Stimulated activated CD4-positive, alpha-beta T cell treated with anti-CD3 and anti-CD28 coated beads, TNF-alpha, amount 100 ng/mL, for 48 hours (primary cell): ENCODE data around the gene C17orf107.
"Not testable (repeated sequence)": the region's sequence is repeated elsewhere in the genome, so short reads cannot be mapped to it uniquely, and the experiment has no call there.

ENCODE experiments used
- DNase-seq, 3 donors: peaks; one replicate each; pipeline ENCODE4 v3.0.0-alpha.2; 2020; ENCODE audit warnings: low read depth in 3 of 3

Gene C17orf107

GRCh38 chr17:4899341-4900230 lies at the start of gene C17orf107:
C17orf107 (plus strand) TSS chr17:4899536; CDS start chr17:4899763, 227 bp downstream.
- DNase-seq: peak; percentile 87 to 99 (median 94)

- no peak for DNase-seq
Measured at GRCh38 chr17:4850246-4850645, 49.1 kb upstream of the C17orf107 start.

GRCh38 chr17:4851084-4851483 lies 48.3 kb upstream of the C17orf107 start:
- DNase-seq: no peak

- no peak for DNase-seq
Measured at GRCh38 chr17:4852567-4853207, 46.6 kb upstream of the C17orf107 start.

- DNase-seq: no peak
Measured at GRCh38 chr17:4853208-4853671, 46.1 kb upstream of the C17orf107 start.

GRCh38 chr17:4854111-4854681 lies 45.1 kb upstream of the C17orf107 start:
- DNase-seq: no peak

- no peak for DNase-seq
Measured at GRCh38 chr17:4856271-4856936, 42.9 kb upstream of the C17orf107 start.

GRCh38 chr17:4856937-4857314 lies 42.4 kb upstream of the C17orf107 start:
- DNase-seq: no peak

GRCh38 chr17:4857347-4857746 lies 42.0 kb upstream of the C17orf107 start:
- DNase-seq: not testable (repeated sequence)

GRCh38 chr17:4858068-4858881 lies 41.1 kb upstream of the C17orf107 start:
- DNase-seq: no peak

- DNase-seq: no peak
Measured at GRCh38 chr17:4858882-4859260, 40.5 kb upstream of the C17orf107 start.

- DNase-seq: no peak
Measured at GRCh38 chr17:4859816-4860625, 39.3 kb upstream of the C17orf107 start.

- DNase-seq: no peak
Measured at GRCh38 chr17:4860651-4861050, 38.7 kb upstream of the C17orf107 start.

GRCh38 chr17:4861052-4861451 lies 38.3 kb upstream of the C17orf107 start:
- DNase-seq: no peak

- DNase-seq: no peak
Measured at GRCh38 chr17:4862720-4863119, 36.6 kb upstream of the C17orf107 start.

GRCh38 chr17:4863321-4863720 lies 36.0 kb upstream of the C17orf107 start:
- no peak for DNase-seq

- not testable (repeated sequence) for DNase-seq
Measured at GRCh38 chr17:4867535-4867934, 31.8 kb upstream of the C17orf107 start.

- not testable (repeated sequence) for DNase-seq
Measured at GRCh38 chr17:4869058-4869998, 30.0 kb upstream of the C17orf107 start.

- no peak for DNase-seq
Measured at GRCh38 chr17:4870855-4871254, 28.5 kb upstream of the C17orf107 start.
